Thyroid gland (tissue), 4 donors: ENCODE results near the gene IL4. TPM values are rescaled to one million over a fixed set of nuclear protein-coding genes. Genes with fewer than 3 reads are reported as not detected.

Source experiments
- DNase-seq, 2 donors: peaks; one replicate each; pipeline ENCODE4 v3.0.0-alpha.2; 2019
- H3K27ac ChIP-seq, 3 donors: fragments of 200-600 bp; sonication (generic); 1 replicate in 2 of 3; 2 replicates in 1 of 3; pipeline ENCODE4 v1.5.1; 2016 to 2019; ENCODE audit warnings: mild to moderate bottlenecking in 1 of 3, moderate library complexity in 1 of 3
- H3K27me3 ChIP-seq: fragments of 200-600 bp; sonication (generic); one replicate; pipeline ENCODE4 v1.5.1; 2019
- H3K36me3 ChIP-seq, 2 donors: fragments of 200-600 bp; sonication (generic); one replicate each; pipeline ENCODE4 v1.5.1; 2016 to 2019
- H3K4me1 ChIP-seq, 2 donors: fragments of 200-600 bp; sonication (generic); one replicate each; pipeline ENCODE4 v1.5.1; 2017 to 2019
- H3K4me3 ChIP-seq, 3 donors: fragments of 200-600 bp; sonication (generic); replicated peaks in 1 of 3; 1 replicate in 2 of 3; 2 replicates in 1 of 3; pipeline ENCODE4 v1.5.1; 2016; ENCODE audit warnings: mild to moderate bottlenecking in 1 of 3
- H3K9me3 ChIP-seq: fragments of 200-600 bp; sonication (generic); one replicate; pipeline ENCODE4 v1.5.1; 2017
- CTCF ChIP-seq, 6 experiments: fragments of 200-600 bp in 3 of 6; fragments of 450-650 bp in 3 of 6; sonication (generic) in 3 of 6; IDR thresholded peaks; one replicate each; pipeline ENCODE4 v1.5.1; 2016 to 2019; ENCODE audit warnings: antibody characterized with exemption in 6 of 6, mild to moderate bottlenecking in 2 of 6, inconsistent platforms in 1 of 6, moderate library complexity in 1 of 6
- POLR2A ChIP-seq, 2 donors: fragments of 450-650 bp; IDR thresholded peaks; one replicate each; pipeline ENCODE4 v1.6.1; 2017; ENCODE audit warnings: antibody characterized with exemption in 2 of 2, mild to moderate bottlenecking in 2 of 2, moderate library complexity in 1 of 2
- WGBS, 2 donors: methylation state at CpG; one replicate each; pipeline ENCODE4 v1.1.5; 2017; 5-methylcytosine and 5-hydroxymethylcytosine counted together
- intact Hi-C: fragments of 100-400 bp; cut with DNase I; formaldehyde crosslinking; loops from one replicate; pipeline ENCODE4 v1.15.1; 2023
- total RNA-seq, 4 donors: library from RNA; depleted of rRNA; stranded (reverse); fragments of >200 nt; gene quantifications; one replicate each; pipeline ENCODE4 v1.2.3, GENCODE V29; 2016

The IL4 gene
- total RNA-seq, 4 donors from 2014 or later: not detected

- H3K4me1 ChIP-seq: peaks cover 4 to 11% of the 10 kb centered on the region in 2 donors
- no peaks in the 10 kb centered on the region for H3K27me3 ChIP-seq
- intact Hi-C loops: no loop called here
- 83 to 87% methylated on average over 9 of the region's 9 CpGs for WGBS, 2 donors
- TF ChIP-seq CTCF (IDR thresholded peaks at IDR 0.05): no peak
- no peak for TF ChIP-seq POLR2A (IDR thresholded peaks at IDR 0.05)
- H3K9me3 ChIP-seq: no peaks in the 10 kb centered on the region
- peak; percentile 27 to 42 for DNase-seq
- no peaks in the 10 kb centered on the region for H3K36me3 ChIP-seq
- H3K27ac ChIP-seq: no peak overlapping the region
- no peak overlapping the region for H3K4me3 ChIP-seq
Observed at GRCh38 chr5:132658381-132659302, 15.1 kb upstream of the IL4 start.

- DNase-seq: no peak
- no peaks in the 10 kb centered on the region for H3K36me3 ChIP-seq
- TF ChIP-seq CTCF (IDR thresholded peaks at IDR 0.05) (no peak), POLR2A (IDR thresholded peaks at IDR 0.05) (no peak)
- H3K4me1 ChIP-seq: peaks cover 4 to 11% of the 10 kb centered on the region in 2 donors
- WGBS, 2 donors: 90 to 92% methylated on average over 16 to 23 of the region's 23 CpGs
- no peak overlapping the region for H3K4me3 ChIP-seq
- intact Hi-C loops: no loop called here
- no peaks in the 10 kb centered on the region for H3K27me3 ChIP-seq
- H3K9me3 ChIP-seq: no peaks in the 10 kb centered on the region
- no peak overlapping the region for H3K27ac ChIP-seq
Observed at GRCh38 chr5:132659598-132660493, 13.9 kb upstream of the IL4 start.

DNA sequence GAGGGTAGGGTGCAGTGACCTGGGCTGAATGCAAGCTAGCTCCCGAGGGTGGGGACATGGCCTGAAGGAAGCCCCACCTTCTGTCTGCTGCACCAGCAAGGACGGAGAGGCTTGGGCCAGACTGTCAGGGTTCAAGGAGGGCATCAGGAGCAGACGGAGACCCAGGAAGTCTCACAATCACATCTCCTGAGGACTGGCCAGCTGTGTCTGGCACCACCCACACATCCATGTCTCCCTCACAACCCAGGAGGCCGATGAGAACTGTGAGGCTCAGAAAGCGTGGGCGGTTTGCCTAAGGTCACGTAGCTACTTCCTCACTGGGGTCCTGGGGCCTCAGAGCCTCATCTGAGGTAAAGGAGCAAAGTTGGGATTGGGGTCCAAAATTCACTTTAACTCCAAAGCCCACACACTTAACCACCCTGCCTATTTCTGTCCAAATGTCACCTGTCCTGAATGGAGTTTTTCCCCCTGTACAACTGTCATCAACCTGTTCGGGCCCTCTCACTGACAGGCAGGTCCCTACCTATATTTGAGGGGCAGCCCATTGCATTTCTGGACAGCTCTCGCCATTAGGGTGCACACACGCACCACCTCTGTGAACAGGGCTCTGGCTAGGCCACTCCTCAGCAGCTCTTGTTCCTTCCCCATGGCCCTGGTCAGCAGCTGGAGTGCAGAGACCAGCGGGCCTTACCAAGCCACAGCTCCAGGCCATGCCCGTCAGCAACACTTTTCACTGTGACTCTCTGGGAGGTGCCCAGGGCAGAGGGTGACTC lies 12.4 kb upstream of the IL4 start:
- DNase-seq: no peak
- WGBS, 2 donors: 86 to 87% methylated on average over 12 of the region's 12 CpGs
- no peaks in the 10 kb centered on the region for H3K27me3 ChIP-seq
- no peaks in the 10 kb centered on the region for H3K9me3 ChIP-seq
- no peak overlapping the region for H3K4me3 ChIP-seq
- H3K4me1 ChIP-seq: peaks cover 2 to 3% of the 10 kb centered on the region in 2 donors
- TF ChIP-seq CTCF (IDR thresholded peaks at IDR 0.05) (no peak), POLR2A (IDR thresholded peaks at IDR 0.05) (no peak)
- intact Hi-C loops: no loop called here
- no peak overlapping the region for H3K27ac ChIP-seq
- H3K36me3 ChIP-seq: no peaks in the 10 kb centered on the region

DNA sequence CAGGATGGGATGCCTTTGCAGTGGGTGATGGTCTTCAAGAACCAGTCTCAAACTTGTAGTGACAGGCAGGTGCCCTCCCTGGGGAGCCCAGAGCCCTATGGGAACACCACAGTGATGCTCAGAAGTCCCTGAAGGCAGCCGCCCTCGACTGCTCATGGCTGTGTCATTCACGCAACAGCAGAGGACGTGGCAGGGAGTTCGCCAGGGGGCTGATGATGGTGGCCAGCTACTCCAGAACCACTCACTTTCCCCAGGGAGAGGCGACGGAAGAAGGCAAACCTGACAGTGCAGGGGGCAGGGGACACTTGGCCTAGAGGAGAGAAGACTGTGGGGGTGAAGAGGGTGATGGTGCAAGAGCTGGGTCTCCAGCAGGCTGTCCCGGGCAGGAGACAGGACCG lies 11.8 kb upstream of the IL4 start:
- 98 to 99% methylated on average over 7 to 9 of the region's 9 CpGs for WGBS, 2 donors
- Histone ChIP-seq H3K4me1 (no peaks in the 10 kb centered on the region), H3K9me3 (no peaks in the 10 kb centered on the region), H3K36me3 (no peaks in the 10 kb centered on the region), H3K27ac (no peak overlapping the region), H3K4me3 (no peak overlapping the region), H3K27me3 (no peaks in the 10 kb centered on the region)
- intact Hi-C loops: no loop called here
- no peak for DNase-seq
- TF ChIP-seq POLR2A (IDR thresholded peaks at IDR 0.05) (no peak), CTCF (IDR thresholded peaks at IDR 0.05) (no peak)
